ENCODE data around the gene CCL4. TPM values are rescaled to one million over a fixed set of nuclear protein-coding genes. Genes with fewer than 3 reads are reported as not detected.
A peak's percentile ranks its signal among the peaks of the same experiment; 100 is the strongest.

Gene CCL4
- total and polyA plus RNA-seq, 7 experiments from 2014 or later = 0.74 to 35.6 (median 2.2) TPM

- H3K36me3 ChIP-seq (ENCODE audit: control insufficient read depth in 2 of 3, insufficient read depth in 3 of 3, low read length in 3 of 3) = no peaks in the 10 kb centered on the region
- Mint-ChIP-seq H3K27me3 (peaks cover 7 to 28% (median 11%) of the 10 kb centered on the region in 5 donors), H3K9me3 (no peaks in the 10 kb centered on the region), H3K4me1 (peaks cover 0 to 10% (median 6%) of the 10 kb centered on the region in 7 donors), H3K4me3 (no peak overlapping the region), H3K27ac (no peak overlapping the region), H3K36me3 (no peaks in the 10 kb centered on the region)
- H3K4me3 ChIP-seq (ENCODE audit: low read length) = no peak overlapping the region
- intact Hi-C loops (cut with micrococcal nuclease) = no loop called here
- no peak overlapping the region for H3K27ac ChIP-seq (ENCODE audit: low read depth, low read length)
- POLR2A ChIA-PET = no interaction called here
- DNase-seq (no peak), ATAC-seq (no peak)
- CTCF ChIA-PET = no interaction called here
- H3K4me1 ChIP-seq (ENCODE audit: control insufficient read depth in 2 of 2, insufficient read depth in 2 of 2, low read length in 2 of 2) = no peaks in the 10 kb centered on the region
- H3K9me3 ChIP-seq (ENCODE audit: control insufficient read depth in 2 of 3, low read length in 3 of 3) = no peaks in the 10 kb centered on the region
- no peaks in the 10 kb centered on the region for H3K27me3 ChIP-seq (ENCODE audit: control insufficient read depth in 2 of 2, insufficient read depth in 2 of 2, low read length in 2 of 2)
Measured at GRCh38 chr17:36144981-36145729, 41.5 kb downstream of the CCL4 start.

GRCh38 chr17:36147601-36148000 lies 44.0 kb downstream of the CCL4 start:
- no peak overlapping the region for H3K27ac Mint-ChIP-seq
- intact Hi-C loops (cut with micrococcal nuclease) = no loop called here
- POLR2A ChIA-PET = no interaction called here
- peaks cover 0 to 10% (median 6%) of the 10 kb centered on the region in 7 donors for H3K4me1 Mint-ChIP-seq
- no peaks in the 10 kb centered on the region for H3K27me3 ChIP-seq (ENCODE audit: control insufficient read depth in 2 of 2, insufficient read depth in 2 of 2, low read length in 2 of 2)
- CTCF ChIA-PET = interaction anchor here (1.2 kb wide), 1 partner anchor 15 kb away, joined by 6 read pairs; no protein-coding TSS in a partner anchor
- no peak overlapping the region for H3K27ac ChIP-seq (ENCODE audit: low read depth, low read length)
- H3K36me3 ChIP-seq (ENCODE audit: control insufficient read depth in 2 of 3, insufficient read depth in 3 of 3, low read length in 3 of 3) = no peaks in the 10 kb centered on the region
- no peak overlapping the region for H3K4me3 ChIP-seq (ENCODE audit: low read length)
- H3K9me3 ChIP-seq (ENCODE audit: control insufficient read depth in 2 of 3, low read length in 3 of 3) = no peaks in the 10 kb centered on the region
- no peaks in the 10 kb centered on the region for H3K4me1 ChIP-seq (ENCODE audit: control insufficient read depth in 2 of 2, insufficient read depth in 2 of 2, low read length in 2 of 2)
- H3K9me3 Mint-ChIP-seq = no peaks in the 10 kb centered on the region
- H3K27me3 Mint-ChIP-seq = peaks cover 11 to 43% (median 16%) of the 10 kb centered on the region in 5 donors
- no peaks in the 10 kb centered on the region for H3K36me3 Mint-ChIP-seq
- ATAC-seq (no peak), DNase-seq (no peak)
- H3K4me3 Mint-ChIP-seq = peak overlapping the region in 1 of 10 donors; percentile 60

GRCh38 chr17:36148559-36149295 lies 45.1 kb downstream of the CCL4 start:
- Mint-ChIP-seq H3K27ac (no peak overlapping the region), H3K27me3 (peaks cover 11 to 51% (median 24%) of the 10 kb centered on the region in 5 donors), H3K4me1 (peaks cover 0 to 10% (median 6%) of the 10 kb centered on the region in 7 donors), H3K9me3 (no peaks in the 10 kb centered on the region), H3K36me3 (no peaks in the 10 kb centered on the region), H3K4me3 (peak overlapping the region in 2 of 10 donors; percentile 25 to 69)
- Histone ChIP-seq H3K9me3 (ENCODE audit: control insufficient read depth in 2 of 3, low read length in 3 of 3) (no peaks in the 10 kb centered on the region), H3K4me1 (ENCODE audit: control insufficient read depth in 2 of 2, insufficient read depth in 2 of 2, low read length in 2 of 2) (no peaks in the 10 kb centered on the region), H3K36me3 (ENCODE audit: control insufficient read depth in 2 of 3, insufficient read depth in 3 of 3, low read length in 3 of 3) (no peaks in the 10 kb centered on the region), H3K27ac (ENCODE audit: low read depth, low read length) (no peak overlapping the region), H3K4me3 (ENCODE audit: low read length) (no peak overlapping the region), H3K27me3 (ENCODE audit: control insufficient read depth in 2 of 2, insufficient read depth in 2 of 2, low read length in 2 of 2) (no peaks in the 10 kb centered on the region)
- ChIA-PET CTCF (interaction anchor here (0.8 to 1.7 kb wide), 7 partner anchors 13 to 199 kb away, joined by 3 to 6 read pairs (median 4); no protein-coding TSS in a partner anchor), POLR2A (interaction anchor here (0.6 kb wide), 1 partner anchor 603 kb away, joined by 3 read pairs; no protein-coding TSS in a partner anchor)
- intact Hi-C loops (cut with micrococcal nuclease) = loop anchor here (1.0 kb wide), 2 partner anchors 179 to 299 kb away; no protein-coding TSS in a partner anchor
- DNase-seq (peak; percentile 19 to 65 (median 41)), ATAC-seq (peak; percentile 93)

GRCh38 chr17:36149296-36149820 lies 45.7 kb downstream of the CCL4 start:
- H3K27me3 ChIP-seq (ENCODE audit: control insufficient read depth in 2 of 2, insufficient read depth in 2 of 2, low read length in 2 of 2) = no peaks in the 10 kb centered on the region
- no peaks in the 10 kb centered on the region for H3K36me3 ChIP-seq (ENCODE audit: control insufficient read depth in 2 of 3, insufficient read depth in 3 of 3, low read length in 3 of 3)
- ChIA-PET POLR2A (no interaction called here), CTCF (interaction anchor here (1.0 to 1.7 kb wide), 5 partner anchors 26 to 200 kb away, joined by 3 to 6 read pairs (median 4); no protein-coding TSS in a partner anchor)
- H3K4me1 Mint-ChIP-seq = peaks cover 0 to 10% (median 5%) of the 10 kb centered on the region in 7 donors
- H3K4me3 Mint-ChIP-seq = peak overlapping the region in 1 of 10 donors; percentile 69
- no peak overlapping the region for H3K4me3 ChIP-seq (ENCODE audit: low read length)
- intact Hi-C loops (cut with micrococcal nuclease) = loop anchor here (1.0 kb wide), 2 partner anchors 180 to 300 kb away; no protein-coding TSS in a partner anchor
- no peaks in the 10 kb centered on the region for H3K9me3 ChIP-seq (ENCODE audit: control insufficient read depth in 2 of 3, low read length in 3 of 3)
- no peak overlapping the region for H3K27ac ChIP-seq (ENCODE audit: low read depth, low read length)
- no peaks in the 10 kb centered on the region for H3K9me3 Mint-ChIP-seq
- DNase-seq = no peak
- no peaks in the 10 kb centered on the region for H3K36me3 Mint-ChIP-seq
- no peaks in the 10 kb centered on the region for H3K4me1 ChIP-seq (ENCODE audit: control insufficient read depth in 2 of 2, insufficient read depth in 2 of 2, low read length in 2 of 2)
- no peak overlapping the region for H3K27ac Mint-ChIP-seq
- ATAC-seq = peak; percentile 54
- peaks cover 11 to 55% (median 28%) of the 10 kb centered on the region in 5 donors for H3K27me3 Mint-ChIP-seq

- H3K36me3 Mint-ChIP-seq = no peaks in the 10 kb centered on the region
- H3K4me1 ChIP-seq (ENCODE audit: control insufficient read depth in 2 of 2, insufficient read depth in 2 of 2, low read length in 2 of 2) = no peaks in the 10 kb centered on the region
- H3K4me3 ChIP-seq (ENCODE audit: low read length) = no peak overlapping the region
- intact Hi-C loops (cut with micrococcal nuclease) = no loop called here
- no peak for ATAC-seq
- ChIA-PET CTCF (interaction anchor here (0.6 kb wide), 1 partner anchor 1262 kb away, joined by 3 read pairs; no protein-coding TSS in a partner anchor), POLR2A (no interaction called here)
- DNase-seq = no peak
- H3K27me3 Mint-ChIP-seq = peaks cover 15 to 56% (median 28%) of the 10 kb centered on the region in 5 donors
- no peaks in the 10 kb centered on the region for H3K9me3 ChIP-seq (ENCODE audit: control insufficient read depth in 2 of 3, low read length in 3 of 3)
- H3K36me3 ChIP-seq (ENCODE audit: control insufficient read depth in 2 of 3, insufficient read depth in 3 of 3, low read length in 3 of 3) = no peaks in the 10 kb centered on the region
- H3K27me3 ChIP-seq (ENCODE audit: control insufficient read depth in 2 of 2, insufficient read depth in 2 of 2, low read length in 2 of 2) = no peaks in the 10 kb centered on the region
- H3K27ac ChIP-seq (ENCODE audit: low read depth, low read length) = no peak overlapping the region
- no peak overlapping the region for H3K4me3 Mint-ChIP-seq
- H3K27ac Mint-ChIP-seq = no peak overlapping the region
- H3K4me1 Mint-ChIP-seq = peaks cover 0 to 10% (median 5%) of the 10 kb centered on the region in 7 donors
- no peaks in the 10 kb centered on the region for H3K9me3 Mint-ChIP-seq
Measured at GRCh38 chr17:36151891-36152638, 48.4 kb downstream of the CCL4 start.

- Histone ChIP-seq H3K27ac (ENCODE audit: low read depth, low read length) (no peak overlapping the region), H3K4me3 (ENCODE audit: low read length) (no peak overlapping the region), H3K9me3 (ENCODE audit: control insufficient read depth in 2 of 3, low read length in 3 of 3) (no peaks in the 10 kb centered on the region), H3K4me1 (ENCODE audit: control insufficient read depth in 2 of 2, insufficient read depth in 2 of 2, low read length in 2 of 2) (no peaks in the 10 kb centered on the region), H3K36me3 (ENCODE audit: control insufficient read depth in 2 of 3, insufficient read depth in 3 of 3, low read length in 3 of 3) (no peaks in the 10 kb centered on the region), H3K27me3 (ENCODE audit: control insufficient read depth in 2 of 2, insufficient read depth in 2 of 2, low read length in 2 of 2) (no peaks in the 10 kb centered on the region)
- no peaks in the 10 kb centered on the region for H3K36me3 Mint-ChIP-seq
- no peak for ATAC-seq
- no peak for DNase-seq
- POLR2A ChIA-PET = no interaction called here
- no peak overlapping the region for H3K4me3 Mint-ChIP-seq
- CTCF ChIA-PET = no interaction called here
- intact Hi-C loops (cut with micrococcal nuclease) = no loop called here
- peaks cover 15 to 52% (median 28%) of the 10 kb centered on the region in 5 donors for H3K27me3 Mint-ChIP-seq
- no peak overlapping the region for H3K27ac Mint-ChIP-seq
- H3K9me3 Mint-ChIP-seq = no peaks in the 10 kb centered on the region
- H3K4me1 Mint-ChIP-seq = peaks cover 0 to 10% (median 5%) of the 10 kb centered on the region in 7 donors
Measured at GRCh38 chr17:36152639-36153120, 49.1 kb downstream of the CCL4 start.

Measured in naive thymus-derived CD4-positive, alpha-beta T cell (primary cell).